COLO829 (cell line): ENCODE data around the gene FPGS.

ENCODE experiments used
- DNase-seq: peaks from one replicate; pipeline ENCODE4 v3.0.0; 2012; ENCODE audit warnings: low spot score

FPGS gene

DNA sequence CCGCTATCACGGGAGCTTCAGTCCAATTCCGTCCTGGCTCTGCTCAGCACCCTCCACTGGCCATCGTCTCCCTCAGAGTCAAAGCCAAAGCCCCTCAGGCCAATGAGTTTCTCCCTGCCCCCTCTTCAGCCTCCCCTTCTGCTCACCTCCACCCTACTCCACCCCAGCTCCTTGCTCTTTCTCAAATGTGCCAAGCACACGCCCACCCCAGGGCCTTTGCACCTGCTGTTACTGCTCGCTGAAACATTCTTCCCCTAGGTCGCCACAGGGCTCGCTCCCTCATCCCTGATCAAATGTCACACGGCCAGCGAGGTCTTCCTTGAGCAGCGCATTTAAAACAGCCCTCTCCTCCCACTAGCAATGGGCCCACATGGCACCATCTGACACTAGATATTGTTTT lies 58.1 kb downstream of the FPGS start:
- DNase-seq = no peak

- DNase-seq = no peak
These were observed 59.7 kb downstream of the FPGS start for GRCh38 chr9:127862075-127863011.

DNA sequence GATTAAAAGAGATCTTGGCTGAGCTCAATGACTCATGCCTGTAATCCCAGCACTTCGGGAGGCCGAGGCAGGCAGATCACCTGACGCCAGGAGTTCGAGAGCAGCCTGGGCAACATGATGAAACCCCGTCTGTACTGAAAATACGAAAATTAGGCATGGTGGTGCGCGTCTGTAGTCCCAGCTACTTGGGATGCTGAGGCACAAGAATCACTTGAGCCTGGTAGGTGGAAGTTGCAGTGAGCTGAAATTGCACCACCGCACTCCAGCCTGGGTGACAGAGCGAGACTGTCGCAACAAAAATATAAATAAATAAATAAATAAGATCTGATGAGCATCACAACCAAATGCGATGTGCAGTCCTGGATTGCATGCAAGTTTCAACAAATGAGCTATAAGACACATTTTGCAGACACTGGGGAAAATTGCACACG lies 60.5 kb downstream of the FPGS start:
- no peak for DNase-seq
